Thyroid gland (tissue), 4 donors: ENCODE results near the gene LMOD1.

ENCODE experiments used
- POLR2A ChIP-seq, 2 donors: fragments of 450-650 bp; IDR thresholded peaks; one replicate each; pipeline ENCODE4 v1.6.1; 2017; ENCODE audit warnings: antibody characterized with exemption in 2 of 2, mild to moderate bottlenecking in 2 of 2, moderate library complexity in 1 of 2
- TF ChIP-seq, protein P1 (sequence below), 6 experiments: fragments of 200-600 bp in 3 of 6; fragments of 450-650 bp in 3 of 6; sonication (generic) in 3 of 6; IDR thresholded peaks; one replicate each; pipeline ENCODE4 v1.5.1; 2016 to 2019; ENCODE audit warnings: antibody characterized with exemption in 6 of 6, mild to moderate bottlenecking in 2 of 6, inconsistent platforms in 1 of 6, moderate library complexity in 1 of 6

DNA sequence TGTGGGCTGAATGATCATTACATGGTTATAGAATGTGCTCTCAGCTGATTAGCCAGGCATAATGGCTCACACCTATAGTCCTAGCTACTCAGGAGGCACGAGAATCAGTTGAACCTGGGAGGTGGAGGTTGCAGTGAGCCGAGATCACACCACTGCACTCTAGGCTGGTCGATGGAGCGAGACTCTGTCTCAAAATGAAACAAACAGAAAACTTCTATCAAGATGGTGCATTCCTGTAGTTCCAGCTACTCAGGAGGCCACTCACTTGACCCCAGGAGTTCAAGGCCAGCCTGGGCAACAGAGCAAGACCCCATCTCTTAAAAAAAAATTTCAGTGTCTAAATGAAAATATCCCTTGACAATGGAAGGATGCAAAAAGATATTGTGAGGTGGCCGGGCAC is 19.8 kb upstream of the LMOD1 start:
- TF ChIP-seq, protein P1, sequence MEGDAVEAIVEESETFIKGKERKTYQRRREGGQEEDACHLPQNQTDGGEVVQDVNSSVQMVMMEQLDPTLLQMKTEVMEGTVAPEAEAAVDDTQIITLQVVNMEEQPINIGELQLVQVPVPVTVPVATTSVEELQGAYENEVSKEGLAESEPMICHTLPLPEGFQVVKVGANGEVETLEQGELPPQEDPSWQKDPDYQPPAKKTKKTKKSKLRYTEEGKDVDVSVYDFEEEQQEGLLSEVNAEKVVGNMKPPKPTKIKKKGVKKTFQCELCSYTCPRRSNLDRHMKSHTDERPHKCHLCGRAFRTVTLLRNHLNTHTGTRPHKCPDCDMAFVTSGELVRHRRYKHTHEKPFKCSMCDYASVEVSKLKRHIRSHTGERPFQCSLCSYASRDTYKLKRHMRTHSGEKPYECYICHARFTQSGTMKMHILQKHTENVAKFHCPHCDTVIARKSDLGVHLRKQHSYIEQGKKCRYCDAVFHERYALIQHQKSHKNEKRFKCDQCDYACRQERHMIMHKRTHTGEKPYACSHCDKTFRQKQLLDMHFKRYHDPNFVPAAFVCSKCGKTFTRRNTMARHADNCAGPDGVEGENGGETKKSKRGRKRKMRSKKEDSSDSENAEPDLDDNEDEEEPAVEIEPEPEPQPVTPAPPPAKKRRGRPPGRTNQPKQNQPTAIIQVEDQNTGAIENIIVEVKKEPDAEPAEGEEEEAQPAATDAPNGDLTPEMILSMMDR (IDR thresholded peaks at IDR 0.05): no peak
- TF ChIP-seq POLR2A (IDR thresholded peaks at IDR 0.05): no peak
